HG03060 (cell line): ENCODE results near the gene GRID1.
"Not testable (repeated sequence)": the region's sequence is repeated elsewhere in the genome, so short reads cannot be mapped to it uniquely, and the experiment has no call there.

Experiments used
- ATAC-seq: cut with Tn5 transposase; IDR thresholded peaks from one replicate; pipeline ENCODE4 v1.9.1; 2021; ENCODE audit warnings: low read depth, moderate number of reproducible peaks; ENCODE audit not compliant: unreplicated experiment

The GRID1 gene

GRCh38 chr10:85741626-85742300 is 624.8 kb downstream of the GRID1 start:
- peak; percentile 44 for ATAC-seq

GRCh38 chr10:85735997-85736396 is 630.6 kb downstream of the GRID1 start:
- no peak for ATAC-seq

- ATAC-seq = no peak
Observed at GRCh38 chr10:85734791-85735190, 631.8 kb downstream of the GRID1 start.

- ATAC-seq = no peak
Observed at GRCh38 chr10:85724215-85724614, 642.4 kb downstream of the GRID1 start.

- ATAC-seq = no peak
Observed at GRCh38 chr10:85720931-85721590, 645.5 kb downstream of the GRID1 start.

- ATAC-seq = no peak
Observed at GRCh38 chr10:85719408-85719807, 647.2 kb downstream of the GRID1 start.

GRCh38 chr10:85713885-85714284 is 652.7 kb downstream of the GRID1 start:
- ATAC-seq = no peak

- ATAC-seq = no peak
Observed at GRCh38 chr10:85702768-85703167, 663.8 kb downstream of the GRID1 start.

- not testable (repeated sequence) for ATAC-seq
Observed at GRCh38 chr10:85699066-85699465, 667.5 kb downstream of the GRID1 start.

- ATAC-seq = no peak
Observed at GRCh38 chr10:85696893-85697292, 669.7 kb downstream of the GRID1 start.

GRCh38 chr10:85682621-85683020 is 684.0 kb downstream of the GRID1 start:
- no peak for ATAC-seq

GRCh38 chr10:85679710-85680109 is 686.9 kb downstream of the GRID1 start:
- no peak for ATAC-seq

GRCh38 chr10:85679061-85679460 is 687.5 kb downstream of the GRID1 start:
- no peak for ATAC-seq

- ATAC-seq = no peak
Observed at GRCh38 chr10:85674851-85675250, 691.7 kb downstream of the GRID1 start.

- ATAC-seq = no peak
Observed at GRCh38 chr10:85673270-85673669, 693.3 kb downstream of the GRID1 start.

GRCh38 chr10:85671530-85671929 is 695.1 kb downstream of the GRID1 start:
- no peak for ATAC-seq

- ATAC-seq = no peak
Observed at GRCh38 chr10:85668522-85668921, 698.1 kb downstream of the GRID1 start.

GRCh38 chr10:85667638-85668233 is 698.9 kb downstream of the GRID1 start:
- ATAC-seq = no peak

GRCh38 chr10:85666987-85667386 is 699.6 kb downstream of the GRID1 start:
- no peak for ATAC-seq

GRCh38 chr10:85666102-85666501 is 700.5 kb downstream of the GRID1 start:
- no peak for ATAC-seq

- no peak for ATAC-seq
Observed at GRCh38 chr10:85665681-85666080, 700.9 kb downstream of the GRID1 start.

- ATAC-seq = no peak
Observed at GRCh38 chr10:85665078-85665477, 701.5 kb downstream of the GRID1 start.
